Activated T-helper 1 cell treated with anti-CD3 and anti-CD28 coated beads, Interleukin-12 subunit alpha, Interleukin-12 subunit beta, Interleukin-2, Interleukin-4 antibody, amounts not matched to agents 30 ng/mL and 10 ng/mL and 1 ng/mL, durations not matched to agents 14 hours and 24 hours and 36 hours (primary cell): ENCODE measurements around the gene TRHDE. TPM values are rescaled to one million over a fixed set of nuclear protein-coding genes. Genes with fewer than 3 reads are reported as not detected.
"Not testable (repeated sequence)": the region's sequence is repeated elsewhere in the genome, so short reads cannot be mapped to it uniquely, and the experiment has no call there.

Experiments used
- DNase-seq: peaks from one replicate; pipeline ENCODE4 v3.0.0; 2021; ENCODE audit warnings: low spot score
- H3K27ac Mint-ChIP-seq: one replicate; pipeline ENCODE4 v1.8.0; 2021; ENCODE audit warnings: mild to moderate bottlenecking, mixed read lengths
- H3K27me3 Mint-ChIP-seq: one replicate; pipeline ENCODE4 v1.8.0; 2022; ENCODE audit warnings: mild to moderate bottlenecking, moderate library complexity, mixed read lengths; ENCODE audit not compliant: insufficient read depth
- H3K36me3 Mint-ChIP-seq: one replicate; pipeline ENCODE4 v1.8.0; 2021; ENCODE audit warnings: low read depth, mixed read lengths
- H3K4me1 Mint-ChIP-seq: one replicate; pipeline ENCODE4 v1.8.0; 2021; ENCODE audit warnings: low read depth, mixed read lengths
- H3K4me3 Mint-ChIP-seq: one replicate; pipeline ENCODE4 v1.8.0; 2021; ENCODE audit warnings: mild to moderate bottlenecking, moderate library complexity, mixed read lengths
- H3K9me3 Mint-ChIP-seq: one replicate; pipeline ENCODE4 v1.8.0; 2021; ENCODE audit warnings: mixed read lengths
- intact Hi-C: fragments of 100-400 bp; cut with micrococcal nuclease; formaldehyde crosslinking; loops from one replicate; pipeline ENCODE4 v1.15.1; 2024
- total RNA-seq: library from RNA; stranded (reverse); gene quantifications from 2 replicates; pipeline ENCODE4 v1.2.3, GENCODE V29; 2022

Gene TRHDE
- total RNA-seq, 1 donor from 2014 or later, result not detected

- H3K4me1 Mint-ChIP-seq, result no peaks in the 10 kb centered on the region
- no peaks in the 10 kb centered on the region for H3K27me3 Mint-ChIP-seq
- no peaks in the 10 kb centered on the region for H3K36me3 Mint-ChIP-seq
- no peak overlapping the region for H3K4me3 Mint-ChIP-seq
- H3K9me3 Mint-ChIP-seq, result no peaks in the 10 kb centered on the region
- no peak for DNase-seq
- H3K27ac Mint-ChIP-seq, result no peak overlapping the region
- intact Hi-C loops, result no loop called here
Measured at GRCh38 chr12:72676556-72676955, 404.4 kb downstream of the TRHDE start.

GRCh38 chr12:72677139-72677538 is 405.0 kb downstream of the TRHDE start:
- Mint-ChIP-seq H3K4me3 (no peak overlapping the region), H3K9me3 (no peaks in the 10 kb centered on the region), H3K27me3 (no peaks in the 10 kb centered on the region)

GRCh38 chr12:72677846-72678245 is 405.7 kb downstream of the TRHDE start:
- Mint-ChIP-seq H3K4me1 (no peaks in the 10 kb centered on the region), H3K36me3 (no peaks in the 10 kb centered on the region), H3K4me3 (no peak overlapping the region), H3K27me3 (no peaks in the 10 kb centered on the region), H3K27ac (no peak overlapping the region), H3K9me3 (no peaks in the 10 kb centered on the region)
- DNase-seq, result no peak
- intact Hi-C loops, result no loop called here

More at GRCh38 chr12:72677139-72677538, 405.0 kb downstream of the TRHDE start:
- H3K36me3 Mint-ChIP-seq, result no peaks in the 10 kb centered on the region
- no peak for DNase-seq
- intact Hi-C loops, result no loop called here
- H3K4me1 Mint-ChIP-seq, result no peaks in the 10 kb centered on the region
- H3K27ac Mint-ChIP-seq, result no peak overlapping the region

GRCh38 chr12:72679147-72679757 is 407.1 kb downstream of the TRHDE start:
- intact Hi-C loops, result no loop called here
- Mint-ChIP-seq H3K36me3 (no peaks in the 10 kb centered on the region), H3K27me3 (no peaks in the 10 kb centered on the region), H3K9me3 (no peaks in the 10 kb centered on the region), H3K27ac (no peak overlapping the region), H3K4me1 (no peaks in the 10 kb centered on the region), H3K4me3 (no peak overlapping the region)
- DNase-seq, result no peak

- Mint-ChIP-seq H3K27ac (no peak overlapping the region), H3K36me3 (no peaks in the 10 kb centered on the region)
Measured at GRCh38 chr12:72681028-72681427, 408.9 kb downstream of the TRHDE start.

GRCh38 chr12:72684491-72684890 is 412.3 kb downstream of the TRHDE start:
- Mint-ChIP-seq H3K36me3 (no peaks in the 10 kb centered on the region), H3K27me3 (no peaks in the 10 kb centered on the region), H3K9me3 (no peaks in the 10 kb centered on the region), H3K27ac (no peak overlapping the region), H3K4me3 (no peak overlapping the region), H3K4me1 (no peaks in the 10 kb centered on the region)
- DNase-seq, result no peak
- intact Hi-C loops, result no loop called here

More at GRCh38 chr12:72681028-72681427, 408.9 kb downstream of the TRHDE start:
- H3K4me3 Mint-ChIP-seq, result no peak overlapping the region
- no peaks in the 10 kb centered on the region for H3K9me3 Mint-ChIP-seq
- no peaks in the 10 kb centered on the region for H3K4me1 Mint-ChIP-seq
- no peaks in the 10 kb centered on the region for H3K27me3 Mint-ChIP-seq
- no peak for DNase-seq
- intact Hi-C loops, result no loop called here

GRCh38 chr12:72692338-72692737 is 420.2 kb downstream of the TRHDE start:
- H3K27me3 Mint-ChIP-seq, result no peaks in the 10 kb centered on the region
- no peak overlapping the region for H3K4me3 Mint-ChIP-seq
- intact Hi-C loops, result no loop called here
- H3K36me3 Mint-ChIP-seq, result no peaks in the 10 kb centered on the region
- H3K4me1 Mint-ChIP-seq, result no peaks in the 10 kb centered on the region
- H3K27ac Mint-ChIP-seq, result no peak overlapping the region
- H3K9me3 Mint-ChIP-seq, result peaks cover 4% of the 10 kb centered on the region
- DNase-seq, result no peak

- Mint-ChIP-seq H3K9me3 (peaks cover 4% of the 10 kb centered on the region), H3K27ac (no peak overlapping the region), H3K4me3 (no peak overlapping the region), H3K27me3 (no peaks in the 10 kb centered on the region), H3K4me1 (no peaks in the 10 kb centered on the region), H3K36me3 (no peaks in the 10 kb centered on the region)
- no peak for DNase-seq
- intact Hi-C loops, result no loop called here
Measured at GRCh38 chr12:72694193-72694592, 422.0 kb downstream of the TRHDE start.

GRCh38 chr12:72699362-72699761 is 427.2 kb downstream of the TRHDE start:
- DNase-seq, result no peak
- no peak overlapping the region for H3K27ac Mint-ChIP-seq
- no peaks in the 10 kb centered on the region for H3K36me3 Mint-ChIP-seq
- no peaks in the 10 kb centered on the region for H3K4me1 Mint-ChIP-seq
- intact Hi-C loops, result no loop called here
- no peaks in the 10 kb centered on the region for H3K27me3 Mint-ChIP-seq
- H3K4me3 Mint-ChIP-seq, result no peak overlapping the region
- peaks cover 14% of the 10 kb centered on the region for H3K9me3 Mint-ChIP-seq

GRCh38 chr12:72712025-72712424 is 439.9 kb downstream of the TRHDE start:
- H3K9me3 Mint-ChIP-seq, H3K4me3 Mint-ChIP-seq, H3K4me1 Mint-ChIP-seq, intact Hi-C loops, H3K27ac Mint-ChIP-seq, H3K27me3 Mint-ChIP-seq, H3K36me3 Mint-ChIP-seq, DNase-seq: not testable (repeated sequence)

- intact Hi-C loops, result no loop called here
- no peaks in the 10 kb centered on the region for H3K27me3 Mint-ChIP-seq
- no peak overlapping the region for H3K27ac Mint-ChIP-seq
Measured at GRCh38 chr12:72716221-72716620, 444.1 kb downstream of the TRHDE start.

GRCh38 chr12:72717036-72717435 is 444.9 kb downstream of the TRHDE start:
- H3K4me3 Mint-ChIP-seq, result no peak overlapping the region
- H3K27me3 Mint-ChIP-seq, result no peaks in the 10 kb centered on the region
- no peak overlapping the region for H3K27ac Mint-ChIP-seq
- peaks cover 10% of the 10 kb centered on the region for H3K9me3 Mint-ChIP-seq
- intact Hi-C loops, result no loop called here
- H3K36me3 Mint-ChIP-seq, result no peaks in the 10 kb centered on the region
- DNase-seq, result no peak
- H3K4me1 Mint-ChIP-seq, result no peaks in the 10 kb centered on the region

More at GRCh38 chr12:72716221-72716620, 444.1 kb downstream of the TRHDE start:
- Mint-ChIP-seq H3K4me1 (no peaks in the 10 kb centered on the region), H3K9me3 (peaks cover 10% of the 10 kb centered on the region), H3K4me3 (no peak overlapping the region), H3K36me3 (no peaks in the 10 kb centered on the region)
- no peak for DNase-seq
